Dermis microvascular lymphatic vessel endothelial cell (primary cell): ENCODE results near the gene DHTKD1. TPM values are rescaled to one million over a fixed set of nuclear protein-coding genes. Genes with fewer than 3 reads are reported as not detected.
"Not testable (repeated sequence)": the region's sequence is repeated elsewhere in the genome, so short reads cannot be mapped to it uniquely, and the experiment has no call there.

Experiments
- DNase-seq, 2 donors: peaks; one replicate each; pipeline versions ENCODE4 v3.0.0 to v3.0.0-alpha.2; 2010; ENCODE audit warnings: low read depth in 2 of 2
- total RNA-seq: library from RNA; depleted of rRNA; stranded (reverse); fragments of >200 nt; gene quantifications from 2 replicates; pipeline ENCODE4 v1.2.1, GENCODE V29; 2014

Gene DHTKD1
- total RNA-seq, 1 donor from 2014 or later: 19.0 TPM

DNA sequence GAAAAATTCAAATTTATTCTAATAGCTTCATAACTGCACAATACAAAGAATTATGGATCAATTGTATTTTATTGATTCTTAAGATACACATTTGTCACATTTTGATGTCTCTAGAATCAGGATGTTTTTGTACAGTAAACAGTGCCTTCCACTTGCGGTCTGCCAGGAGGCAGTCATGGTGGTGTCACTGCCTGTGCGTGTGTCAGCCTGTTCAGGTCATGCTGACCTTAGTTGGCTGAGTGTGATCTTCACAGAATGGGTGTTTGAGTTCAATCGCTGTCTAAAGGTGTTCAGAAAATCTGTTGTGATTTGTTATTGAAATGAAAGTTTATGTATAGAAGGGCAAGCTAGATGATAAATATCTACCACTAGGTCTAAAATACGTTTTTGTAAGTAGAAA lies 81.4 kb downstream of the DHTKD1 start:
- DNase-seq: no peak

DNA sequence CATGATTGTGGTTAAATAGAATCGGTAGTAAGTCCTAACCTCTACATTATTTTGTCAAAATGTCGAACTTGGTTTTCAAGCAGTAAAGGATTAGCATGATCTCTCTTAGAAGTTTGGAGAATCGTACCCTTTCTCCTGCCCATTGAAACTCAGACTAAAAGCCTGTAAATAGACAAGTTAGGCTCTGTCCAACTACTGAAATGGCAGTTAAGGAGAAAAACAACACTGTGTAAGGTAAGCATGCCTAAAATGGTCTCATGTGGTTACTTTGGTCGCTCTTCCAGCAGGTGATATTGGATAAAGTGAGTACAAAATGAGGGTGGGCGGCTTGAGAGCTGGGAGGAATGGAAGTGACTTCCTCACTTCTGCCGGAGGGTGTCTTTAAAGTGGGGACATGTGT lies 85.8 kb downstream of the DHTKD1 start:
- no peak for DNase-seq

DNA sequence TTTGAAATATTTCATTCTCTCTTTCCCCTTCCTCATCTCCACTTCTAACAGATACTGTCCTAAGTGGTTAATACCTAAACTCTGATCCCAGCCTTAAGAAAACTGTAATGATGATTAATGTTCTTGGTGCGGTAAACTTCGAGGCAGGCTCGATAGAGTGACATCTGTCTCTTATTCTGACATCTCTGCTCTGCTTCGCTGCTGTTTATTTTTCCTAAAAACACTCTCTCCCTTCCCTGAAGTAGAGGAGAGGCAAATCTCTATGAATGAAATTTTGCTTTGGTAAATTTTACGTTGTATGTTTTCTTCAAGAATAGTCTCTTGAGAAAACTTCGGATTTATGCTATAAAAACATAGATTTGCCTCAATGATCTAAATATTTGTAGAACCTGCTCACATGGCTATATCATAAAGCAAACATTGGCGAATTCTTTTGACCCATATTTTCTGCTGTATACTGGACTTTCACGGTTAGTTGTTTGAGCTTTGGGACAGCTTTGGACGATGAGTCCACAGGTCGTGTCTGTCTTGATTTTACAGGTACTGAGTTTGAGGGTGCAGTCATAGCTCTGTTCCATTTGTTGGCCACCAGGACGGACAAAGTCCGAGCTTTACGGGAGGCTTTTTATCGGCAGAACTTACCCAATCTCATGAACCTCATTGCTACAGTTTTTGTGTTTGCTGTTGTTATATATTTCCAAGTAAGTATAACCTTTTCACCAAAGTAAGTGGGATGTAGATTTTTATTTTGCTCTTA lies 87.8 kb downstream of the DHTKD1 start:
- no peak for DNase-seq

DNA sequence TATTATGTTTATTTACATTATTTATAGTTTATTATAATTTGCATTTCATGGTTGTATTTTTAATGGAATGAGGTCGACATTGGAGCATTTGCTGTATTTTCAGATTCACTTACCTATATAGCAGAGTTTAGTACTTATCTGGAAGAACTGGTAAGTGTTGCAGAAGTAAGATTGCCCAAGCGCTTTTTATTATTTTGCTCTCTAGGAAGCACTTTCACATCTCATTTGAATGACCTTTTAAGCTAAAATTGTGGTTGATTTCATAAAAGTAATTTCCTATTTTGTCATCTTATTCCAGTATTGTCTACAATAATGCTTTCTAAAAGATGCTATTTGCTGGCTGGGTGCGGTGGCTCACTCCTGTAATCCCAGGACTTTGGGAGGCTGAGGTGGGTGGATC lies 89.4 kb downstream of the DHTKD1 start:
- no peak for DNase-seq

DNA sequence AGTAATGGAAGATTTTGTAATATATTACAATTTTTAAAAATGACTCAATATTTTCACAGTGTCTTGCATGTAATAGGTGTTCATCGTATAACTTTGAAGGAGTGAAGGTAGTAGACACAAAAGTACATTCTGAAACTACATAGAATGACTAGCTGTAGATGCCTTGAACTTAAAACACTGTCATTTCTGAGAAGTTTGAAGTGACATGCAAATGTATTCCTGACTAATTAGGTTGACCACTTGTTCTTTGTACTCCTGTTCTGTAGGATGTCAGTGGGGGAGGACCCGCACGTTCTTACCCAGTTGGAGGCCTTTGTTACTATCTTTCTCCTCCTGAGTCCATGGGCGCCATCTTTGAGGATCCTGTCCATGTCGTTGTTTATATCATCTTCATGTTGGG lies 91.9 kb downstream of the DHTKD1 start:
- DNase-seq: no peak

DNA sequence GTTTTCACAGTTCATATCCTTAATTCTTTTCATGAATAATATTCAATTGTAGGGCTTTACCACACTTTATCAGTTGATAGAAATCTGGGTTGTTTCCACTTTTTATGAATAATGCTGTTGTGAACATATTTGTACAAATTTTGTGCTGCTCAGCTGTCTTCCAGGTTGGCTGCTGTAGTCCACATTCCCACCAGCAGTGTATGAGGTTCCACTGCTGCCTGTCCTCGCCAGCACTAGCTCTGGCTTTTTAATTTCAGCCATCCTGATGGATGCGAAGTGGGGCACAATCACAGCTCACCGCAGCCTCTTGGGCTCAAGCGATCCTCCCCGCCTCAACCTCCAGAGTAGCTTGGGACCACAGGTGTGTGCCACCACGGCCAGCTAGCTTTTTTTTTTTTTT lies 94.2 kb downstream of the DHTKD1 start:
- no peak for DNase-seq

DNA sequence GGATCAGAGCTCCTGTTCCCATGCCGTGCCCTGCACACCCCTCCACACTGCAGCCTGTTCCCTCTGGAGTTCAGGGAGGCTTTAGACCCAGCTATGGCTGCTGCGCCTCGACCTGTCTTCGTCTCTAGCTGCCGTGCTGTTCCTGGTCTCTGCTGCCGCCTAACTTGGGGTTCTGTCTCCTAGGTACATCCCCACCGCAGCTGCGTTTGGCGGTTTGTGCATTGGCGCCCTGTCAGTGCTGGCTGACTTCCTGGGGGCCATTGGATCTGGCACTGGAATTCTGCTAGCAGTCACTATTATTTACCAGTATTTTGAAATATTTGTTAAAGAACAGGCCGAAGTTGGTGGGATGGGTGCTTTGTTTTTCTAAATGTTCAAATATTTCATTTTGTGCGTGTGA lies 95.3 kb downstream of the DHTKD1 start:
- DNase-seq: no peak

DNA sequence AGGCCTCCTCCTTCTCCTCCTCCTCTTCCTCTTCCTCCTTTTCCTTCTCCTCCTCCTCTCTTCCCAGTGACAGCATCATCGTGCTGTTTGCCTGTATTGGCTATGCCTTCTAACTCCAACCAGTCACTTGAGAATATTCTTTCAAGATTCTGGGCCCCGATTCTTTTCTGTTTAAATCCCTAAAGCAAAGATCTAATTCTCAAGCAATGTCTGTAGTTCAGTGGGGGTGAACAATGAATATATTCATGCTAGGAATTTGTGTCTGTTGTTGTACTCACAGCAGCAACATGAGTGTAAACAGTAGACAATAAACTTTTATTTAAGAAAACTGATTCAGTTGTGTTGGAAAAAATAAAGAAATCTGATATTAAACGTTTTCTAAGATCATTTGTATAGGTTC lies 96.3 kb downstream of the DHTKD1 start:
- DNase-seq: no peak

DNA sequence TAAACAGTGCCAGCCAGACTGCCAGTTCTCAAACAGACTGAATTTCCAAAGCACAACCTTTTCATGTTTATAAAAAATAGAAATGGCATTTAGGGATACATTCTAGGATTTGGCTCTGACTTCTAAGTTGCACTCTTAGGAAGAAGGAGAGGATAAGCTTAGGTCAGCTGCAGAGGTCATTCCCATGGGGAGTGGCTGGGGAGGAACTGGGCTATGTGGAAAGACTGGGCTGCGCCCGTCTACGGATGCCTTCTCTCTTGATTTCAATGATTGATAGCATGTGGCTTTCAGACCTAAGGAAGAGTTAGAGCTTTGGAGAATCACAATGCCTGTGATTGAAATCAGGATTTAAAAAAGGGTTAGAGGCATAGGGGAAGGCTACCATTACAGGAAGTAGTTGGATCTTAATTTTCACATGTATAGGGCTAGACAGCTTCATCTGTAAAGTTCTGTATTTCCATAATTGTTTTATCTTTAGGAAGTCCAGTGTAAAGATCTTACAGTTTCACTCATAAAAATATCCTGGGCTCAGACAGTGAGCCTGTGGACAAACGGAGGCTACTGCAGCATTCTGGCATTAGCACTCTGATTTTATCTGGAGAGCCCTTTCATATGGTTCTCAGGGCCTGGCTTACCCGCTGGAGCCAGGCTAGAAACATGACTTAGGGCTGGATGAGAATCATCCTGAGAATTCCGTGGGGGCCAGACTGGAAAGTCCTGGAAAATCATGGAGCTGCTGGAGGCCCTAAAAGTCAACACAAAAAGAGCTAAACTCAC lies 97.4 kb downstream of the DHTKD1 start:
- no peak for DNase-seq

DNA sequence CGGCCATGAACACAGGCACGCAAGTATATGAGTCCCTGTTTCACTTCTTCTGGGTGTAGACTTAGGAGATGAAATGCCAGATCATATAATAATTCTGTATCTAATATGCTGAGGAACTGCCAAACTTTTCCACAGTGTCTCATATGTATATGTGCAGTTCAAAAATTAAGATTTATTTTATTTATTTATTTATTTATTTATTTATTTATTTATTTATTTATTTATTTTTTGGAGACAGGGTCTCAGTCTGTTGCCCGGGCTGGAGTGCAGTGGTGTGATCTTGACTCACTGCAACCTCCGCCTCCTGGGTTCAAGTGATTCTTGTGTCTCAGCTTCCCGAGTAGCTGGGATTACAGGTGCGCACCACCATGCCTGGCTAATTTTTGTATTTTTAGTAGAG lies 102.8 kb downstream of the DHTKD1 start:
- DNase-seq: not testable (repeated sequence)

Other genes starting within 250 kb of the DHTKD1 start
- gene PROSER2, start 245.6 kb upstream of the DHTKD1 start, total RNA-seq: 5.1 and 5.3 TPM in 2 replicates
- 10.7 and 10.9 TPM in 2 replicates for gene UPF2, start 26.1 kb upstream of the DHTKD1 start, total RNA-seq
- 3.5 and 6.4 TPM in 2 replicates for gene SEC61A2, start 60.7 kb downstream of the DHTKD1 start, total RNA-seq
- gene NUDT5, start 126.9 kb downstream of the DHTKD1 start, total RNA-seq: 39.9 and 43.6 TPM in 2 replicates
- gene CDC123, start 127.2 kb downstream of the DHTKD1 start, total RNA-seq: 158 and 193 TPM in 2 replicates